NOMO-1 (cell line): ENCODE measurements around the gene AMZ1.
"Not testable (repeated sequence)": the region's sequence is repeated elsewhere in the genome, so short reads cannot be mapped to it uniquely, and the experiment has no call there.

Experiments
- DNase-seq, 2 experiments: peaks; one replicate each; lab custom pipeline; 2025; ENCODE audit not compliant: unreplicated experiment in 2 of 2; lab: John Stamatoyannopoulos, UW

The AMZ1 gene

GRCh38 chr7:2737771-2738540 is 50.0 kb downstream of the AMZ1 start:
- DNase-seq: peak; percentile 59 to 76

GRCh38 chr7:2738766-2739549 is 51.0 kb downstream of the AMZ1 start:
- no peak for DNase-seq

- DNase-seq: not testable (repeated sequence)
Observed at GRCh38 chr7:2743523-2744185, 55.7 kb downstream of the AMZ1 start.

- DNase-seq: not testable (repeated sequence)
Observed at GRCh38 chr7:2748684-2749083, 60.7 kb downstream of the AMZ1 start.

GRCh38 chr7:2750004-2750407 is 62.0 kb downstream of the AMZ1 start:
- DNase-seq: no peak

- DNase-seq: no peak
Observed at GRCh38 chr7:2751086-2751485, 63.1 kb downstream of the AMZ1 start.

GRCh38 chr7:2753148-2753547 is 65.1 kb downstream of the AMZ1 start:
- no peak for DNase-seq

- DNase-seq: no peak
Observed at GRCh38 chr7:2754086-2754485, 66.1 kb downstream of the AMZ1 start.

GRCh38 chr7:2754912-2755311 is 66.9 kb downstream of the AMZ1 start:
- no peak for DNase-seq

- no peak for DNase-seq
Observed at GRCh38 chr7:2755531-2755930, 67.5 kb downstream of the AMZ1 start.

- no peak for DNase-seq
Observed at GRCh38 chr7:2757361-2757903, 69.4 kb downstream of the AMZ1 start.

- DNase-seq: peak; percentile 87 to 92
Observed at GRCh38 chr7:2757904-2758672, 70.1 kb downstream of the AMZ1 start.

GRCh38 chr7:2758673-2759616 is 70.9 kb downstream of the AMZ1 start:
- DNase-seq: no peak

- DNase-seq: no peak
Observed at GRCh38 chr7:2759736-2760097, 71.7 kb downstream of the AMZ1 start.

- peak in 1 of 2 experiments; percentile 14 for DNase-seq
Observed at GRCh38 chr7:2760098-2760889, 72.3 kb downstream of the AMZ1 start.

GRCh38 chr7:2761131-2761624 is 73.2 kb downstream of the AMZ1 start:
- DNase-seq: no peak

GRCh38 chr7:2761801-2762497 is 73.9 kb downstream of the AMZ1 start:
- DNase-seq: no peak

- no peak for DNase-seq
Observed at GRCh38 chr7:2763597-2763996, 75.6 kb downstream of the AMZ1 start.
